Measurements from ENCODE around the gene ETV7.
"Not testable (repeated sequence)": the region's sequence is repeated elsewhere in the genome, so short reads cannot be mapped to it uniquely, and the experiment has no call there.

Gene ETV7

GRCh38 chr6:36387440-36388303 is at the start of gene ETV7:
TSS of gene ETV7 (minus strand) at chr6:36387669. CDS start at chr6:36387541, 128 bp downstream.
- no peak for DNase-seq

- DNase-seq = no peak
Observed at GRCh38 chr6:36436466-36436865, 49.0 kb upstream of the ETV7 start.

GRCh38 chr6:36432151-36432671 is 44.7 kb upstream of the ETV7 start:
- no peak for DNase-seq

- DNase-seq = no peak
Observed at GRCh38 chr6:36431197-36431596, 43.7 kb upstream of the ETV7 start.

- DNase-seq = no peak
Observed at GRCh38 chr6:36430351-36430750, 42.9 kb upstream of the ETV7 start.

GRCh38 chr6:36428911-36429310 is 41.4 kb upstream of the ETV7 start:
- DNase-seq = no peak

GRCh38 chr6:36426622-36427021 is 39.2 kb upstream of the ETV7 start:
- no peak for DNase-seq

- DNase-seq = peak; percentile 97
Observed at GRCh38 chr6:36423101-36423824, 35.8 kb upstream of the ETV7 start.

- no peak for DNase-seq
Observed at GRCh38 chr6:36422714-36423100, 35.2 kb upstream of the ETV7 start.

- DNase-seq = no peak
Observed at GRCh38 chr6:36419310-36419709, 31.8 kb upstream of the ETV7 start.

- no peak for DNase-seq
Observed at GRCh38 chr6:36418558-36418957, 31.1 kb upstream of the ETV7 start.

GRCh38 chr6:36414481-36414880 is 27.0 kb upstream of the ETV7 start:
- no peak for DNase-seq

GRCh38 chr6:36413489-36414480 is 26.3 kb upstream of the ETV7 start:
- DNase-seq = no peak

GRCh38 chr6:36409718-36410117 is 22.2 kb upstream of the ETV7 start:
- not testable (repeated sequence) for DNase-seq

GRCh38 chr6:36404164-36404563 is 16.7 kb upstream of the ETV7 start:
- DNase-seq = no peak

GRCh38 chr6:36402481-36402880 is 15.0 kb upstream of the ETV7 start:
- no peak for DNase-seq

GRCh38 chr6:36399970-36400369 is 12.5 kb upstream of the ETV7 start:
- no peak for DNase-seq

GRCh38 chr6:36392621-36393020 is 5.2 kb upstream of the ETV7 start:
- DNase-seq = no peak

- no peak for DNase-seq
Observed at GRCh38 chr6:36389353-36389752, 1.9 kb upstream of the ETV7 start.

- no peak for DNase-seq
Observed at GRCh38 chr6:36386495-36387439, 702 bp downstream of the ETV7 start.

- DNase-seq = no peak
Observed at GRCh38 chr6:36384095-36384494, 3.4 kb downstream of the ETV7 start.

GRCh38 chr6:36383606-36384005 is 3.9 kb downstream of the ETV7 start:
- DNase-seq = no peak
